Mononuclear cell (primary cell): ENCODE data around the gene PRR23E. TPM values are rescaled to one million over a fixed set of nuclear protein-coding genes. Genes with fewer than 3 reads are reported as not detected.

Source experiments
- H3K27me3 ChIP-seq: 2 replicates; pipeline ENCODE4 v1.6.0; 2011; ENCODE audit warnings: low read length, control low read depth; ENCODE audit not compliant: insufficient read depth
- H3K4me1 ChIP-seq: 2 replicates; pipeline ENCODE4 v1.5.1; 2011; ENCODE audit warnings: mild to moderate bottlenecking, low read length, control low read depth; ENCODE audit not compliant: insufficient read depth
- H3K4me3 ChIP-seq: 2 replicates; pipeline ENCODE4 v1.5.1; 2011; ENCODE audit warnings: mild to moderate bottlenecking, low read length, moderate library complexity
- H3K9me3 ChIP-seq: 2 replicates; pipeline ENCODE4 v1.5.1; 2011; ENCODE audit warnings: low read depth, mild to moderate bottlenecking, control low read depth, low read length
- total RNA-seq: library from RNA; depleted of rRNA; stranded (reverse); fragments of >200 nt; gene quantifications from one replicate; pipeline ENCODE4 v1.2.3, GENCODE V29; 2012

Gene PRR23E
- total RNA-seq, 1 donor = not detected

DNA sequence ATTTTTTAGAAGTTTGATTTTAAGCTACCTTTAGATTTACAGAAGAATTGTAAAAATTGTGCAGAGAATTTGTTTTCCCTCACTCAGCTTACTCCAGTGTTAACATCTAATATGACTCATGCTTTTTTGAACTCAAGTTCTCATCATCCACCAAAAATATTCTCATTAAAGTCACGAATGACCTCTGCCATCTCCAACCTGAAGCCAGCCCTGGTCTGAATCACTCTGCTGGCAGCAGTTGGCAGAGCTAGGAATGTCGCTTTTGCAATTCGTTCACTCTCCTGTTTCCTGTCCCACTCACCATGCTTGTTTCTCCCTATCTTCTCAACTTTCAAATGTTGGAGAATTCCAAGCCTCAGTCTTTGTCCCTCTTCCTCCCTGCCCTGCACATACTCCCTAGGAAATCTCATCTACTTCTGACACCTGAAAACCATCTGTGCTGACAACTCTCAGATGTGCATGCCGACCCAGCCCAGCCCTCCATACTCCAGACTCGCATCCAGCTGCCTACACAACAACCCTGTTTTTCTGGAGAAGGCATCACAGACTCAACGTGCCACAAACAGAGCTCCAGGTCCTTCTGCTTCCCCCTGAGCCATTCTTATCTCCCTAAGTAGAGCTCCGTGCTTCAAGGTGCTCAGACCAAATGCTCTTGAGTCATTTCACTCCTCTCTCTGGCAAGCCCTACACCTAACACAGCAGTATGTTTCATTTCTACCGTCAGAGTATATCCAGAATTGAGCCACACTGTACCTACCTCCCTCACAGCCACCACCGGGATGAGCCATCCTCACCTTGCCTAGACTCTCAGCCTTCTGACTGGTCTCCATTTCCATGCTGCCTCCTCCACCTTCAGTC lies 24.9 kb downstream of the PRR23E start:
- Histone ChIP-seq H3K27me3 (no peaks in the 10 kb centered on the region), H3K4me1 (peaks cover 4% of the 10 kb centered on the region), H3K4me3 (no peak overlapping the region), H3K9me3 (no peaks in the 10 kb centered on the region)

DNA sequence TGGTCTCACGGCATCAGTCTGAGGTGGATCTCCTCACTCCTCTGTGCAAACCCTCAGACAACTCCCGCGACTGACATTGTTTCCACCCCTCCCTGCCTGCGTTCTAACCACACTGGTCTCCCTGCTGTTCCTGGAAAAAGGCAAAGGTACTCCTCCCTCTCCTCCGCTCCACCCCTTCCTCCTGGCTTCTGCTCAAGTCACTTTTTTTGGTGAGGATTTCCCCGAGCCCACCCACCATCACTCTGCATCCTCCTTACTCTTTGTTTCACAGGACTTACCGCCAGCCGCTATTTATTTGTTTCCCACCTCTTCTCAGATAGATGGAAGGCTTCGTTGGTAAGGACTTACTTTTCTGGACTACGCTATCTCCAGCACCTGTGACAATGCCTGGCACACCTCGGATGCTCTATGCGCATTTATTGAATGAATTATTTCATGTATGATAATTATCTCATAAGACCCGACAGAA lies 25.6 kb downstream of the PRR23E start:
- Histone ChIP-seq H3K27me3 (no peaks in the 10 kb centered on the region), H3K9me3 (no peaks in the 10 kb centered on the region), H3K4me1 (peaks cover 5% of the 10 kb centered on the region), H3K4me3 (no peak overlapping the region)

DNA sequence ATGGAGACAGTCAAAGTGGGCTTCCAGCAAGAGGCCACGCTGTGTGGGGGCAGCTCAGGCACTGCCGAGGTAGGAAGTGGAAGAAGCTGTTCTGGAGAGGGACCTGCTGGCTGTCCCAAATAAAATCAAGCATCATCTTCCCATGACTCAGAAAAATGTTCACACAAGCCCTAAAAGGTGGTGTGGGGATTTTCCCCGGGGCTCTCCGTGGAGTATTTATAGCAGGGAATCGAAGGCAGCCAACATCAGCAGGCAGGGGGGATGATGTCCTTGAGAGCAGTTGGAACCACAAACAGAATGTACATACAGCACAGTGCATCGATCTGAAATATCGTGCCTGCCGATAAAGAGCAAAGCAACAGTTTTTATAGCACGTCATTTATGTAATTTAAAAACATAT lies 27.6 kb downstream of the PRR23E start:
- no peak overlapping the region for H3K4me3 ChIP-seq
- H3K27me3 ChIP-seq = no peaks in the 10 kb centered on the region
- H3K4me1 ChIP-seq = peaks cover 16% of the 10 kb centered on the region
- H3K9me3 ChIP-seq = no peaks in the 10 kb centered on the region

DNA sequence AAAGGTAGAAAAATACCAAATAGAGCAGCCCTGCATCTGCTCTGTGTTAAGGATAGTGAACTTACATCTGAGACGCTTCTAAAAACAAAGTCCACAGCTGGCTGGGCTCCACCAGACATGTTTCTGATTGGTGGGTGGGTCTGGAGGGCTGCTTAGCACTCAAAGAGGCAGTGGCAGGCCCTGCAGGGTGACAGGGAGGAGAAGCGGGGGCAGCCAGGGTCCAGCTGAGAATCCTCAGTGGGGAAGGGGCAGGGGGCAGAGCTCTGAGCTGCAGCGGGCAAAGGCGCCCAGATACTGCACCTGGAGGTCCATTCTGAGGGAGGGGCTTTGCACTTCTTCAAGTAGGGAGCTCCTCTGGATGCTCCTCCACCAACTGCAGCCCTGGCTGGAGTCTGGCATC lies 28.1 kb downstream of the PRR23E start:
- H3K27me3 ChIP-seq = no peaks in the 10 kb centered on the region
- no peaks in the 10 kb centered on the region for H3K9me3 ChIP-seq
- no peak overlapping the region for H3K4me3 ChIP-seq
- H3K4me1 ChIP-seq = peaks cover 16% of the 10 kb centered on the region

DNA sequence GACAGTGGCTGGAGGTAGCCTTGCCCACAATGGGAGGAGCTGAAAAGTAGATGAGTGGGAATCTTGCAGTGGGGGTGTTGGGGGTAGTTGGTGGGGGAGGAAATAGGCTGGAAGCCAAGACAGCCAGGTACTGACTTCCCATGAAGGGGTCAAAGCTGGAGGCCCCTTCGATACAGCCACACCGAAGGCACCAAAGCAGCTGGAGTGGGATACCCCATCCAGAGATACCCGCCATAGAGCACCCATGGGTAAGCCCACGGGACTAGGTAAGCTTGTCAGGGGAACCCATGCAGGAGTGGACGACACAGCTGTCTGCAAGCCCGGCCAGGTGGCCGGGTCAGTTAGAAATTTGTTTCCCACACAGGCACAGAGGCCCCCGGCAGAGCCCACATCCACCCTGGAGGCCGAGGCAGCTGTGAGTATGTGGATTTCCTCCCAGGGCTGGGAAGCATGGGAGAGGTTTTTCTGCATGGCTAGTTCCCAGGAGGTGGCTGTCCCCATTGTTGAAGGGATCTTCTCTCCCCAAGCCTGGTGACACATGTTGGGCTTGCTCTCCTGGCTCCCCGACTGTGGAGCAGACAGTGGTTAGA lies 28.6 kb downstream of the PRR23E start:
- Histone ChIP-seq H3K4me3 (no peak overlapping the region), H3K9me3 (no peaks in the 10 kb centered on the region), H3K27me3 (no peaks in the 10 kb centered on the region), H3K4me1 (peaks cover 16% of the 10 kb centered on the region)

DNA sequence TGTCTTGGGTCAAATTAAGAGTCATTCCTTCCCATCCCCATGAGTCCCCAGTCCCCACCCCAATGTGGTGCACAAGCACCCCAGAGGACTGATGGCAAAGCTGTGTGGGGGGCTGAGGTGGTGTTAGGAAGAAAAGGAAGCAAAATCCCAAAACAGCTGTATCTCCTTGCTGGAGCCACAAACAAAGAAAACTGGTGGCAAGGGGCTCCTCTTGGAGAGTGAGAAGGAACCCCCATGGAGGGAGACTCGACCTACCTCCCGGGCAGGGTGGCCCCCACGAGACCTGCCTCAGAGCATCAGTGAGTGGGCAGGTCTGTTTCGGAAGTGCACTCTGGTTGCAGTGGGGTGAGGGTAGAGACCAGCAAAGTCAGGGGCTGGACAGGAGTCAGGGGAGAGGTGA lies 29.2 kb downstream of the PRR23E start:
- H3K27me3 ChIP-seq = no peaks in the 10 kb centered on the region
- peaks cover 13% of the 10 kb centered on the region for H3K4me1 ChIP-seq
- no peak overlapping the region for H3K4me3 ChIP-seq
- H3K9me3 ChIP-seq = no peaks in the 10 kb centered on the region

DNA sequence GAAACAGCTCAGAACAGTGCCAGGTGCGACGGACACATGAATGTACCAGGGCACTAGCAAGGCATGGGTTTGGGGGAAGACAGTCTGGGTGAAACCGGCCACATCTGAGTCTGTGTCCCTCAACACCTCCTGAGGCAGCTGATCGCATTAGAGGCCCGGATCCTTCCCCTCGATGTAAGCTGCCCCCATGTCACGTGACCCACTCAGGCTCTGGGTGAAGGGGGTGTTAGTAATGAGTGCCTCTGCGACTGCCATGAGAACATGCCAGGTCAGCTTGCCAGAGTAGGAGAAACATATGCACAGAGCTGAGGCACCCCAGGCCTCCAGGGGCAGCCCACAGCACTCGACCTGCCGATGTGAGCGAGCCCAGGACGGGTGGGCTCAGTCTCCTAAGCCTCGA lies 29.7 kb downstream of the PRR23E start:
- peaks cover 15% of the 10 kb centered on the region for H3K4me1 ChIP-seq
- no peaks in the 10 kb centered on the region for H3K27me3 ChIP-seq
- no peak overlapping the region for H3K4me3 ChIP-seq
- no peaks in the 10 kb centered on the region for H3K9me3 ChIP-seq

DNA sequence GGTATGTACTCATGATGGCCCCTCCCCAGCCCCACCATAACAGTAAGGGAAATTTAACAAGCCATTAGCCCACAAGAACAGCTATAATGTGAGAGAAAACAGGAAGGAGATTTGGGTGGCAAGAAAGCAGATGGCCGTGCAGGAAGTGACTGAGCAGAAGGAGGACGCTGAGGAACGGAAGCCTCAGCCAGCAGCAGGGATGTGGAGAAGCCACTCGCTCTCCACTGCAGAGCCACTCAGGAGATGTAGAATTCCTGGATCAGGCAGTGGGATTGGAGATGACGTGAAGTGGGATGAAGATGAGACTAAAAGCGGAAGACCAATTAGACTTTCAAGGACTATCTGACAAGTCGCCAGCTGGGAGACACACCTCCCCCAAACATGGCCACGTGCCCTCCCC lies 31.2 kb downstream of the PRR23E start:
- Histone ChIP-seq H3K9me3 (no peaks in the 10 kb centered on the region), H3K4me3 (no peak overlapping the region), H3K27me3 (no peaks in the 10 kb centered on the region), H3K4me1 (peaks cover 17% of the 10 kb centered on the region)

DNA sequence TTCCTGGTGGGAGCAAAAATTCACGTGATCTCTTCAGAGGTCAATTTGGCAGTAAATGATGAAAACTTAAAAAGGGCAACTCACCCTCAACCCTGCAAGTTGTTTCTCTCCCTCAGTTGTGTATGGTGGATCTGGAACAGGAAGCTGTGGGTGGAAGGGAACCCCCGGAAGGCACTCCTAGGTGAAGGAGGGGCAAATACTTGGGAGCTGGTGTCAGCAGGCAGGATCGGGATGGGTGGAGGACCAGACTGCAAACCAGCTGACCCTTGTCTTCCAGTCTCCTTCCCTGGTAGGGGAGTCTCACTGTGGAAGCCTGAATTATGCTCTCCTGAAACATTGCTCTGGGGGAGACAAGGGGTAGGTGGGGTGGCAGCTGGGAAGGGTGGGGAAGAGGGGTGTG lies 33.5 kb downstream of the PRR23E start:
- no peaks in the 10 kb centered on the region for H3K9me3 ChIP-seq
- H3K4me1 ChIP-seq = peaks cover 17% of the 10 kb centered on the region
- no peaks in the 10 kb centered on the region for H3K27me3 ChIP-seq
- no peak overlapping the region for H3K4me3 ChIP-seq

DNA sequence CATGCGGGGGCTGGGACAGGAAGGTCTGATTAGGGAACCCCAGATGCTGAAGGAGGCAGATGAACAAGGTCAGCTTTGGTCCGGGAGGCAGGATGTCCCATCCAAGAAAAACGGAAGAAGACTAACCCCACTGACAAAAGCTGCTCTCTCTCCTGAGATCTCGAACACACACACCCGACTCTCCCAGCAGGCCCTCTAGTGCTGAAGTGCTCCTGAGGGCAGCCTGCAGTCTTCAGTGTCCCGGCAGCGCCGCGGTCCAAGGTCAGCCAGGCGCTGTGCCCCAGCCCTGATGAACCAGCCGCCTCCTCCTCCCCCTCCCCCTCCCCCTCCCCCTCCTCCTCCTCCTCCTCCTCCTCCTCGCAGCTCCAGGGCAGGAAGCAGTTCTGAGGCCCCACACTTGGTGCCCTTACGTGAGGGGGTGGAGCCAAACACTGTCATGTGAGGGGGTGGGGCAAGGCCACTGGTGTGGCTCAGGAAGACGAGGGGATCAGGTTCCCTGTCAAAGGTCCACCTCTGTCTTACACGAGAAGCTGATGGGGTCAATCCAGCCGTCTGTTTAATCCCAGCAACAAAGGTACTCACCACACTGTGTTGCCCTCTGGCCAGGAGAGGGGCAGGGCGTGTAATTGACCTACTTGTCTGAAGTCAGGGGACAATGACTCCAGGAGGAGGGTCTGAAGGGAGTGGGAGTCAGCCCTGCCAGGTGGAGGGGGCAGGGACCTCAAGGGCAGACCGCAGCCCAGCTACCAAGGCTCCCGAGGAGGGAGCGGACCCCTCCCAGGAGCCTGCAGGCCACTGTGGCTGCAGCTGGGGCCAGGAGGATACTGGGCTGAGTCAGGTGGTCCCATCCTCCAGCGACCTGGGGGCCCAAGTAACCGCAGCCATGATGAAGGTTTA lies 34.3 kb downstream of the PRR23E start:
- Histone ChIP-seq H3K27me3 (no peaks in the 10 kb centered on the region), H3K4me3 (no peak overlapping the region), H3K9me3 (no peaks in the 10 kb centered on the region), H3K4me1 (peaks cover 17% of the 10 kb centered on the region)

DNA sequence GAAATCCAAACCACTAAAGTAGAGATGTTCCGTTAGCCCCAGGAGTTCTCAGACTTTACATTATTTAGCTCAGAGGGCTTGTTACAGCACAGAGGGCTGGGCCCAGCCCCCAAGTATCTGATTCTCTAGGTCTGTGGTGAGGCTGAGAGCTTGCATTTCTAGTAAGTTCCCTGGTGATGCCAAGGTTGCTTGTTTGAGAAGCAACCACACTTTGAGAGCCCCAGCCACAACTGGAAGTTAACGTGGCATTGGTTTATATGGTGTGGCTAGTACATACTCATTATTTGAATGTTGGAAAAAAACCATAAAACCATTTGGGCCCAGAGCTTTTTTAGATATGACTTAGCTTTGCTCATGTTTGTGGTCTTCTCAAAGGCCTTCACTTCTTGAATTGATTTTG lies 35.9 kb downstream of the PRR23E start:
- H3K27me3 ChIP-seq = no peaks in the 10 kb centered on the region
- no peak overlapping the region for H3K4me3 ChIP-seq
- peaks cover 13% of the 10 kb centered on the region for H3K4me1 ChIP-seq
- H3K9me3 ChIP-seq = no peaks in the 10 kb centered on the region

DNA sequence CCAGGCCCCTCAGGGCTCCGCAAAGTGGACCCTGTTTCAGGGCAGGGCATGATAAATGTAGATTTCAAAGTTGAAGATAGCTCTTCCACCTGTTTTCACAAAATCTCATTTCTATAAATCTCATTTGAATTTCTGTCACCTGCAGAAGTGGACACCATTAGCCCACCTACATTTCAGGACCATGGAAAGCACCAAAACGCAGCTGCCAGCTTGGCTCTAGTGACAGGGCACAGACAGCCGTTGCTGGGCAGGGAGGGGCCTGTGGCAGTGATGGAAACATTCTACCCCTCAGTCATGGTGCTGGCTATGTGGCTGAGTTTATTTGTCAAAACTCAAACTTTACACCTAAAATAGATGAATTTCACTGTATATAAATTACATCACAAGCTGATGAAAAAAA lies 40.4 kb downstream of the PRR23E start:
- H3K4me1 ChIP-seq = no peaks in the 10 kb centered on the region
- H3K9me3 ChIP-seq = no peaks in the 10 kb centered on the region
- H3K4me3 ChIP-seq = no peak overlapping the region

DNA sequence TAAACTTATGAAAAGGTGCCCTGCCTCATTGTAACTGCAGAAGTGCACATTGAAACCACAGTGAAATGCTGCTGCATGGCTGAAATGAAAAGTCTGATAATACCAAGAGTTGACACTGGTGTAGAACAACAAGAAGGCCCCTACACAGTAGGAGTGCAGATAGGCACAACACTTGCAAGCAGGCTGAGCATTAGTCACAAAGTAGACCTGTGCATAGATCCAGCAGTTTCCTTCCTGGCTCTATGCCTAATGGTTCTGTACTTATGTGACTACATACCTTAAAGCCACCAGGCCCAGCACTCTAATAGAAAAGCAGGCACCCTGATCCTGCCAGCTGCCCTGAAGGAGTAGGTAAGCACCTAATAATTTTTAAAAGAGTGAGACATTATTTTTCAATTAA lies 41.8 kb downstream of the PRR23E start:
- no peak overlapping the region for H3K4me3 ChIP-seq
- H3K27me3 ChIP-seq = no peaks in the 10 kb centered on the region
- no peaks in the 10 kb centered on the region for H3K9me3 ChIP-seq
- H3K4me1 ChIP-seq = no peaks in the 10 kb centered on the region

More for the DNA sequence above, 40.4 kb downstream of the PRR23E start:
- no peaks in the 10 kb centered on the region for H3K27me3 ChIP-seq

DNA sequence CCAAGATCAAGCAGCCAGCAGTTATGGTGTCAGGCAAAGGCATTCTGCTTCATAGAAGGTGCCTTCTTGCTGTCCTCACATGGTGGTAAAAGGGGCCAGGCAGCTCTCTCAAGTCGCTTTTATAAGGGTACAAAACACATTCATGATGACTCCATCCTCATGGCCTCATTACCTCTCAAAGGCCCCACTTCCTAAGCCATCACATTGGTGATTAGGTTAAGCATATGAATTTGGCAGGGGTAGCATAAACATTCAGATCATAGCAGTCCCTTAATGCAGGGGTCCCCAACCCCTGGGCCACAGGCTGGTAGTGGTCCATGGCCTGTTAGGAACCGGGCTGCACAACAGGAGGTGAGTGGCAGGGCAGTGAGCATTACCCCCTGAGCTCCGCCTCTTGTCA lies 42.8 kb downstream of the PRR23E start:
- Histone ChIP-seq H3K27me3 (no peaks in the 10 kb centered on the region), H3K4me3 (no peak overlapping the region), H3K9me3 (no peaks in the 10 kb centered on the region), H3K4me1 (no peaks in the 10 kb centered on the region)

DNA sequence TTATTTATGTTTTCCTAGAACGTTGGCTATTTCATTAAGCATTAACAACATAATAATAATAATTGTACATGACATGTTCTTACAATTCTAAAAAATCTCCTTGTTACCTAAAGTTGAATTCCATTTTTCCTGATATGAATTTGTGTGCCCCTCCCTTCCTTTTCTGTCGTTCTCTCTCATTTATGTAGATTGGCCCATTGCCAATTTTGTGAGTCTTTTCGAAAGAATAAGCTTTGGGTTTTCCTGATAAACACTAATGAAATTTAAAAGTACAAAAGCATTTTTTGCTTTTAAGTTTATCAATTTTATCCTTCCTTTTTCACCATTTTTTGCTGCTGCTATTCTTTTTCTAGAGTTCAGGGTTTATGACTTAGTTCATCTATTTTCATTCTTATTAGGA lies 44.9 kb downstream of the PRR23E start:
- Histone ChIP-seq H3K4me1 (no peaks in the 10 kb centered on the region), H3K27me3 (no peaks in the 10 kb centered on the region), H3K4me3 (no peak overlapping the region), H3K9me3 (peaks cover 5% of the 10 kb centered on the region)
